Activated CD4-positive, alpha-beta T cell treated with anti-CD3 and anti-CD28 coated beads for 36 hours (primary cell): ENCODE data around the gene AXL. TPM values are rescaled to one million over a fixed set of nuclear protein-coding genes. Genes with fewer than 3 reads are reported as not detected.
A peak's percentile ranks its signal among the peaks of the same experiment; 100 is the strongest.
"Not testable (repeated sequence)": the region's sequence is repeated elsewhere in the genome, so short reads cannot be mapped to it uniquely, and the experiment has no call there.

Experiments
- ATAC-seq: fragments of 200-7000 bp; cut with Tn5 transposase; one replicate; pipeline ENCODE4 v1.10.0; 2021; ENCODE audit warnings: mild to moderate bottlenecking, moderate library complexity
- CTCF ChIA-PET: fragments of 350-600 bp; sonication (Branson Sonifier 250); formaldehyde crosslinking; loops from one replicate; lab custom pipeline; 2021; ENCODE audit warnings: antibody characterized with exemption; lab: Charles Lee
- POLR2A ChIA-PET: fragments of 350-600 bp; sonication (Branson Sonifier 250); formaldehyde crosslinking; loops from one replicate; lab custom pipeline; 2021; ENCODE audit warnings: antibody characterized with exemption, inconsistent platforms; lab: Charles Lee
- DNase-seq: peaks from one replicate; pipeline ENCODE4 v3.0.0-alpha.2; 2020
- H3K27ac Mint-ChIP-seq: one replicate; pipeline ENCODE4 v1.8.0; 2021; ENCODE audit warnings: mixed read lengths
- H3K27me3 Mint-ChIP-seq: one replicate; pipeline ENCODE4 v1.8.0; 2021; ENCODE audit warnings: mixed read lengths
- H3K36me3 Mint-ChIP-seq: one replicate; pipeline ENCODE4 v1.8.0; 2021; ENCODE audit warnings: low read depth, mixed read lengths
- H3K4me1 Mint-ChIP-seq: one replicate; pipeline ENCODE4 v1.8.0; 2021; ENCODE audit warnings: mixed read lengths
- H3K4me3 Mint-ChIP-seq: one replicate; pipeline ENCODE4 v1.8.0; 2021; ENCODE audit warnings: mild to moderate bottlenecking, moderate library complexity, mixed read lengths
- H3K9me3 Mint-ChIP-seq: one replicate; pipeline ENCODE4 v1.8.0; 2021; ENCODE audit warnings: low read depth, mixed read lengths
- intact Hi-C, 2 experiments: fragments of 100-400 bp; cut with DNase I in 1 of 2; cut with micrococcal nuclease in 1 of 2; formaldehyde crosslinking; loops; one replicate each; pipeline versions ENCODE4 v1.14.2 to v1.15.1; 2022 to 2024; cut with DNase I, micrococcal nuclease
- total RNA-seq, 2 experiments: library from RNA; stranded (reverse); gene quantifications; one replicate each; pipeline ENCODE4 v1.2.3, GENCODE V29; 2021

The AXL gene
- total RNA-seq, result under 1 TPM; 0.28 to 0.50 TPM

DNA sequence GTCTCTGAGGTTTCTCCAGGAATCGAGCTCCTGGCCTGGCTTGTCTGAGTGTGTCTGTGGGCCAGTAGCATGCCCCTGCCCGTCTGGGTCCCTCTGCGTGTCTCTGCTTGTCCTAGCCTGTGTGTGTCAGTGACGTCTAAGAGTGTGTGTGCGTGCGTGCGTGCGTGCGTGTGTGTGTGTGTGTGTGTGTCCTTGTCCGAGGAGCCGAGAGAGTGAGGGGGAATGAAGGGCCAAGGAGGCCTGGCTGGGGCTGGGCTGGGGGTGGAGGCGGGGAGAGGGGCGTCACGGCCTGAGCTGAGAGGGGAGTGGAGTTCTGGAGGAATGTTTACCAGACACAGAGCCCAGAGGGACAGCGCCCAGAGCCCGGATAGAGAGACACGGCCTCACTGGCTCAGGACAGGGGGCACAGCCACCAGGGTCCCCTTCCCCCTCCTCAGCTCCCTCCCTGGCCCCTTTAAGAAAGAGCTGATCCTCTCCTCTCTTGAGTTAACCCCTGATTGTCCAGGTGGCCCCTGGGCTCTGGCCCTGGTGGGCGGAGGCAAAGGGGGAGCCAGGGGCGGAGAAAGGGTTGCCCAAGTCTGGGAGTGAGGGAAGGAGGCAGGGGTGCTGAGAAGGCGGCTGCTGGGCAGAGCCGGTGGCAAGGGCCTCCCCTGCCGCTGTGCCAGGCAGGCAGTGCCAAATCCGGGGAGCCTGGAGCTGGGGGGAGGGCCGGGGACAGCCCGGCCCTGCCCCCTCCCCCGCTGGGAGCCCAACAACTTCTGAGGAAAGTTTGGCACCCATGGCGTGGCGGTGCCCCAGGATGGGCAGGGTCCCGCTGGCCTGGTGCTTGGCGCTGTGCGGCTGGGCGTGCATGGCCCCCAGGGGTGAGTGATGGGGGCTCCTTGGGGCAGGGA lies at the start of gene AXL:
TSS of gene AXL (plus strand) at position 609 of the 893 bp plus-strand sequence. CDS start at position 779, 170 bp downstream.
- DNase-seq, result no peak
- no peaks in the 10 kb centered on the region for H3K9me3 Mint-ChIP-seq
- H3K36me3 Mint-ChIP-seq, result no peaks in the 10 kb centered on the region
- peaks cover 33% of the 10 kb centered on the region for H3K27me3 Mint-ChIP-seq
- H3K4me1 Mint-ChIP-seq, result peaks cover 5% of the 10 kb centered on the region
- no peak within 1 kb of the TSS for H3K4me3 Mint-ChIP-seq
- CTCF ChIA-PET, result interaction anchor here (0.6 to 0.7 kb wide), 2 partner anchors 36 to 74 kb away, joined by 3 read pairs; no protein-coding TSS in a partner anchor
- intact Hi-C loops, result no loop called here
- POLR2A ChIA-PET, result no interaction called here
- ATAC-seq, result no peak
- H3K27ac Mint-ChIP-seq, result no peak within 1 kb of the TSS

- H3K9me3 Mint-ChIP-seq, result no peaks in the 10 kb centered on the region
- no peak for DNase-seq
- CTCF ChIA-PET, result interaction anchor here (0.6 to 0.7 kb wide), 2 partner anchors 124 to 132 kb away, joined by 3 read pairs; no protein-coding TSS in a partner anchor
- POLR2A ChIA-PET, result interaction anchor here (0.6 kb wide), 1 partner anchor 10 kb away, joined by 3 read pairs; no protein-coding TSS in a partner anchor
- H3K4me3 Mint-ChIP-seq, result no peak overlapping the region
- no peaks in the 10 kb centered on the region for H3K36me3 Mint-ChIP-seq
- no peak overlapping the region for H3K27ac Mint-ChIP-seq
- ATAC-seq, result no peak
- H3K27me3 Mint-ChIP-seq, result no peaks in the 10 kb centered on the region
- intact Hi-C loops, result no loop called here
- peaks cover 15% of the 10 kb centered on the region for H3K4me1 Mint-ChIP-seq
Observed at GRCh38 chr19:41172297-41173164, 46.5 kb upstream of the AXL start.

DNA sequence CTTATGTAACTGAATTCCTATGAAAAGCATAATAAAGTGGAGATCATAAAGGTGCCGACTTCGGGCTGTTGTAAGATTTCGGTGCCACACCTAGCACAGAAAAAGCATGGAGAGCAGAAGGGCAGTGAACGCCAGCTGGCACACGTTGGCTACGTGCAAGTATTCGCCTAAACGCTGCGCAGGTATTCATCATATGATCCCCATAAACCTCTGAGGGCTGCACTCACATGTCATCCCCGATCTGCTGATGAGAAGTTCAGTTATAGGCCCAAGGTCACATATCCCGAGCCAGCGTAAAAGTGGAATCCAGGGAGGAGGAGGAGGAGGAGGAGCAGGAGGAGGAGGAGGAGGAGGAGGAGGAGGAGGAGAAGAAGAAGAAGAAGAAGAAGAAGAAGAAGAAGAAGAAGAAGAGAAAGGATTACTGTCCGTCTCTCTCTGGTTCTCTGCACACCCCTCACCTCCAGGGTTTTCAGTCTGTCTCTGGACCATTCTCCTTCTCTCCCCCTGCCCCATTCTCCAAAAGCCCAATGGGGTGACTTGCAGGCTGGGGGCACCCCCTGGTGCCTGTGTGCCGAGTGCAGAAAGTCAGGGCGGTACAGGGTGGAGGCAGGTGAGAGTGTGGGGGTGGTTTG lies 44.6 kb upstream of the AXL start:
- no peak for DNase-seq
- ChIA-PET CTCF (no interaction called here), POLR2A (no interaction called here)
- H3K36me3 Mint-ChIP-seq, result no peaks in the 10 kb centered on the region
- H3K27ac Mint-ChIP-seq, result no peak overlapping the region
- intact Hi-C loops, result no loop called here
- ATAC-seq, result no peak
- no peaks in the 10 kb centered on the region for H3K27me3 Mint-ChIP-seq
- no peak overlapping the region for H3K4me3 Mint-ChIP-seq
- peaks cover 15% of the 10 kb centered on the region for H3K4me1 Mint-ChIP-seq
- no peaks in the 10 kb centered on the region for H3K9me3 Mint-ChIP-seq

DNA sequence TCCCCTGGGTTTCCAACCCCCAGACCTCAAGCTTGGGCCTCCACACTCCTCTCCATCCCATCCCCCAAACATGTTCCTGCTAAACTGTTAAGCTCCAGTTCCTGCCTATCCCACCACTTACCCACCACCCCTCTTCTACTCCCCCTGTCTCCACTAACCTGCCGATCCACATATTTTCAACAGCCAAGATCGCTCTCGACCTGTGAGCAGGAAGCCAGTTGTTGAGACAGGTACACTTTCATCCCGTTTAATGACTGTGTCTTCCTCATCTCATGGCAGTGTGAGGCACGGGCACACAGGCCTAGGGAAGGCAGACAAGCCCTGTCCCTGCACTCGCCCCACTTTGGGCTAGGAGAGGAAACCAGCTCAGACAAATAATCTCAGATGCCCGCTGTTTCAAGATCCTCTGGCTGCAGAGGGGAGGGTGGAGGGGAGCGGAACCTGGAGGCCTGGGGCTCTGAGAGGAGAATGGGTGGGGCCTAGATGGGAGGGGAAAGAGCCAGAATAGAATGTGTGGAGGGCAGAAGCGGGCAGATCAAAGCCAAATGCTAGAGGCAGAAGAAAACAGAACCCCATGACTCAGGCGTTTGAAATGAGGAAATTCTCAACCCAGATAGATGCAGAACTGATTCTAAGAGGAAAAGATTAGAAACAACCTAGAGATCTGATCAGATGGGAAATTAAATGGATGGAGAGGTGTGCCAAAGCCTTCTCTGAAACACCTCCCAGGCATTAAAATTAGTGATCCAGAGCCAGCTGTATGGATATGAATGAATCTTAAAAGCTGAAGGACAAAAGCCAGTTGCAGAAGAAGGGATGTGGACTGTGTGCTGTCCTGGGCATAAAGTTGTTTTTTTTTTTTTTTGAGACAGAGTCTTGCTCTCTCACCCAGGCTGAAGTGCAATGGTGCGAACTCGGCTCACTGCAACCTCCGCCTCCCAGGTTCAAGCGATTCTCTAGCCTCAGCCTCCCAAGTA lies 42.9 kb upstream of the AXL start:
- ChIA-PET POLR2A (no interaction called here), CTCF (interaction anchor here (0.9 to 1.1 kb wide), 3 partner anchors 29 to 227 kb away, joined by 3 to 5 read pairs (median 3); no protein-coding TSS in a partner anchor)
- Mint-ChIP-seq H3K4me1 (peaks cover 15% of the 10 kb centered on the region), H3K4me3 (peak overlapping the region; percentile 5), H3K36me3 (no peaks in the 10 kb centered on the region), H3K27ac (peak overlapping the region; percentile 58), H3K27me3 (no peaks in the 10 kb centered on the region), H3K9me3 (no peaks in the 10 kb centered on the region)
- intact Hi-C loops, result no loop called here
- ATAC-seq, result peak; percentile 99
- DNase-seq, result peak; percentile 73

DNA sequence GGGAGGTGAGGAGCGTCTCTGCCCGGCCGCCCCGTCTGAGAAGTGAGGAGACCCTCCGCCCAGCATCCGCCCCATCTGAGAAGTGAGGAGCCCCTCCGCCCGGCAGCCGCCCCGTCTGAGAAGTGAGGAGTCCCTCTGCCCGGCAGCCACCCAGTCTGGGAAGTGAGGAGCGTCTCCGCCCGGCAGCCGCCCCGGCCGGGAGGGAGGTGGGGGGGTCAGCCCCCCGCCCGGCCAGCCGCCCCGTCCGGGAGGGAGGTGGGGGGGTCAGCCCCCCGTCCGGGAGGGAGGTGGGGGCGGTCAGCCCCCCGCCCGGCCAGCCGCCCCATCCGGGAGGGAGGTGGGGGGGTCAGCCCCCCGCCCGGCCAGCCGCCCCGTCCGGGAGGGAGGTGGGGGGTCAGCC lies 38.9 kb upstream of the AXL start:
- H3K27me3 Mint-ChIP-seq, DNase-seq: not testable (repeated sequence)

DNA sequence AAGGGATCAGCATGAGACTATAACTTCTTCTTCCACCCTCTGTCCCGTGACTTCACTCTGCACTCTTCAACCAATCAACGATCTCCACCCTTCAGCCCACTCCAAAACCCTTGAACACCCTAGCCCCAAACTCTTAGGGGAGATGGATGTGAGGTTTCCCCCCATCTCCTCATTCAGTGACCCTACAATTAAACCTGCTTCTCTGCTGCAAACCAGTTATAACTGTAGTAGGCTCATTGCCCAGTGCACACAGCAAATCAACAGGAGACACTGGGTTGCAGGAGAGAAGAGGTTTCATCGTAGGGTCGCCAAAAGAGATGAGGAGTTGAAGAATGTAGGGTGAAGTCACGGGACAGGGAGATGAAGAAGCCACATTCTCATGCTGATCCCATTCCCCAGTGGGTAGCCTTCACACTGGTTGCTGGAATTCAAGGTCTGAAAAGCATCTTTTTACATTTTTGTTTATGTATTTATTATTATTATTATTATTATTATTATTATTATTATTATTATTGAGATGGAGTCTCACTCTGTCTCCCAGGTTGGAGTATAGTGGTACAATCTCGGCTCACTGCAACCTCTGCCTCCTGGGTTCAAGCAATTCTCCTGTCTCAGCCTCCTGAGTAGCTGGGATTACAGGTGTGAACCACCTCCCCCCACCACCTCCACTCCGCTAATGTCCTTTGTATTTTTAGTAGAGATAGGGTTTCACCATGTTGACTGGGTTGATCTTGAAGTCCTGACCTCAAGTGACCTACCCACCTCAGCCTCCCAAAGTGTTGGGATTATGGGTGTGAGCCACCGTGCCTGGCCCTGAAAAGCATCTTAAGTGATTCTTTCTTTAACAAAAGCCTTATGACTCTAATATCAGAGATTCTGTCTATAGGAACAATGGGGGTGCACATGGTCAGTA lies 31.8 kb upstream of the AXL start:
- intact Hi-C loops, result no loop called here
- ChIA-PET POLR2A (no interaction called here), CTCF (no interaction called here)
- no peak for ATAC-seq
- Mint-ChIP-seq H3K27ac (no peak overlapping the region), H3K9me3 (no peaks in the 10 kb centered on the region), H3K36me3 (no peaks in the 10 kb centered on the region), H3K4me3 (no peak overlapping the region), H3K4me1 (no peaks in the 10 kb centered on the region), H3K27me3 (peaks cover 19% of the 10 kb centered on the region)
- no peak for DNase-seq

More for the DNA sequence above, 38.9 kb upstream of the AXL start:
- POLR2A ChIA-PET, H3K27ac Mint-ChIP-seq, intact Hi-C loops, H3K36me3 Mint-ChIP-seq, H3K4me3 Mint-ChIP-seq, CTCF ChIA-PET, ATAC-seq, H3K9me3 Mint-ChIP-seq: not testable (repeated sequence)
- peaks cover 15% of the 10 kb centered on the region for H3K4me1 Mint-ChIP-seq

DNA sequence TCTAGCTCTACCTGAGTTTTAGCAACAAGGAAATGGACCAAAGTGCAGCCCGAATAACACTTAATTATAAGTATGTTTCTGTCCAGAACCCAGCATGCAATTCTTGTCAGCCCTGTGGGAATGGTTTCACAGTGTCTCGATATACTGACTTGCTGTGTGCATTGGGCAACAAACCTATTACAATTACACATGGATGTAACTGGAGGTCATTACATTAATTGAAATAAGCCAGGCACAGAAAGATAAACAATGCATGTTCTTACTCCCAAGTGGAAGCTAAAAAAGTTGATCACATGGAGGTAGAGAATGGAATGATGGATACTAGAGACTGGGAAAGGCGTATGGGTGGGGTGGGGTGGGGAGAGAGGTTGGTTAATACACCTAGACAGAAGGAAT lies 31.1 kb upstream of the AXL start:
- DNase-seq (no peak), ATAC-seq (no peak)
- H3K4me1 Mint-ChIP-seq, result peaks cover 4% of the 10 kb centered on the region
- no peak overlapping the region for H3K4me3 Mint-ChIP-seq
- H3K27me3 Mint-ChIP-seq, result peaks cover 25% of the 10 kb centered on the region
- ChIA-PET POLR2A (no interaction called here), CTCF (no interaction called here)
- intact Hi-C loops, result no loop called here
- H3K36me3 Mint-ChIP-seq, result no peaks in the 10 kb centered on the region
- no peaks in the 10 kb centered on the region for H3K9me3 Mint-ChIP-seq
- no peak overlapping the region for H3K27ac Mint-ChIP-seq

- CTCF ChIA-PET, result no interaction called here
Observed at GRCh38 chr19:41189425-41190065, 29.5 kb upstream of the AXL start.

DNA sequence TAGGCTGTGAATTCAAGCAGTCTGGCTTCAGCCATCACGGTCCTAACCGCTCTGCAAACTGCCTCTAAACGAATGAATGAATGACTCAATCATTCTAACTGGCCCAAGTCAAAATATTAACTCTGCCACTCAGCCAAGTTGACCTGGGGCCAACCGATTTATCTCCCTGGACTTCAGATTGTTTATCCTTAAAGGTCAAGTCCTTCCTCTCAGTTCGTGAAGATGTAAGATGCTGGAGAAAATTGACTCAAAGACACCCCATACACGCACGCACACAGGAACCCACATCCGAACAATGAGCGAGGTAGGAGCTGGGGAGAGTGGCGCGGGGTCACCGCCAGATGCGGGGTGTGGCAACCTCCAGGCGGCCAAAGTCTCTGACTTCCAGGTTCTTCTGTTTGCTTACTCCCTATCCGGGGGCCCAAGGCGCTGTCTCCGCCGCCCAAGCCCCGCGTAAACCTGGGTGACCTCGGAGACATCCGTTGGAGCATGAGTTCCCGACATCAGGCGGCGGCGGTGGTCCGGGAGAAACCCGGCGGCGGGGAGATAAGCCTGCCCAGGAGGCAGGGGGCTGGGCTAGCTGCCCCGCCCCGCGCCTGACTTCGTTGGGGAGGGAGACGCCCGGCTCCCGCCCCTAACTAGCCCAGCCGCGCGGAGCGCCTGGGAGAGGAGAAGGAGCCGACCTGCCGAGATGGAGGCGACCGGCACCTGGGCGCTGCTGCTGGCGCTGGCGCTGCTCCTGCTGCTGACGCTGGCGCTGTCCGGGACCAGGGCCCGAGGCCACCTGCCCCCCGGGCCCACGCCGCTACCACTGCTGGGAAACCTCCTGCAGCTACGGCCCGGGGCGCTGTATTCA lies 26.2 kb upstream of the AXL start, which contains the start of gene CYP2S1:
TSS of gene CYP2S1 (plus strand) at position 646 of the 856 bp plus-strand sequence. CDS start at position 692, 46 bp downstream.
- Mint-ChIP-seq H3K36me3 (no peaks in the 10 kb centered on the region), H3K4me3 (peak within 1 kb of the TSS; percentile 41), H3K27me3 (peaks cover 34% of the 10 kb centered on the region), H3K9me3 (no peaks in the 10 kb centered on the region), H3K4me1 (peaks cover 12% of the 10 kb centered on the region), H3K27ac (peak within 1 kb of the TSS; percentile 29)
- intact Hi-C loops, result no loop called here
- ATAC-seq (peak; percentile 71), DNase-seq (peak; percentile 46)
- ChIA-PET POLR2A (no interaction called here), CTCF (interaction anchor here (2.1 kb wide), 1 partner anchor 11 kb away, joined by 8 read pairs; no protein-coding TSS in a partner anchor)

More at GRCh38 chr19:41189425-41190065, 29.5 kb upstream of the AXL start:
- Mint-ChIP-seq H3K27ac (no peak overlapping the region), H3K36me3 (no peaks in the 10 kb centered on the region), H3K27me3 (peaks cover 34% of the 10 kb centered on the region), H3K4me1 (peaks cover 12% of the 10 kb centered on the region), H3K9me3 (no peaks in the 10 kb centered on the region), H3K4me3 (no peak overlapping the region)
- intact Hi-C loops, result no loop called here
- ATAC-seq (no peak), DNase-seq (no peak)
- POLR2A ChIA-PET, result no interaction called here
